HG02884 (cell line): Measurements from ENCODE around the gene HEXD.
A peak's percentile ranks its signal among the peaks of the same experiment; 100 is the strongest.
"Not testable (repeated sequence)": the region's sequence is repeated elsewhere in the genome, so short reads cannot be mapped to it uniquely, and the experiment has no call there.

ENCODE experiments used
- ATAC-seq: cut with Tn5 transposase; IDR thresholded peaks from one replicate; pipeline ENCODE4 v1.9.1; 2021; ENCODE audit warnings: mild to moderate bottlenecking, moderate library complexity; ENCODE audit not compliant: unreplicated experiment

HEXD gene

GRCh38 chr17:82439829-82440365 is 21.8 kb downstream of the HEXD start:
- ATAC-seq = no peak

GRCh38 chr17:82440469-82440981 is 22.4 kb downstream of the HEXD start:
- no peak for ATAC-seq

- no peak for ATAC-seq
These were observed 23.0 kb downstream of the HEXD start for GRCh38 chr17:82440991-82441627.

GRCh38 chr17:82441691-82442487 is 23.7 kb downstream of the HEXD start:
- no peak for ATAC-seq

- no peak for ATAC-seq
These were observed 24.7 kb downstream of the HEXD start for GRCh38 chr17:82442643-82443464.

- no peak for ATAC-seq
These were observed 25.5 kb downstream of the HEXD start for GRCh38 chr17:82443465-82444283.

- ATAC-seq = no peak
These were observed 26.2 kb downstream of the HEXD start for GRCh38 chr17:82444284-82444893.

GRCh38 chr17:82444941-82445521 is 26.9 kb downstream of the HEXD start:
- ATAC-seq = no peak

- ATAC-seq = no peak
These were observed 27.4 kb downstream of the HEXD start for GRCh38 chr17:82445542-82445941.

- no peak for ATAC-seq
These were observed 28.0 kb downstream of the HEXD start for GRCh38 chr17:82446124-82446523.

GRCh38 chr17:82446649-82447048 is 28.5 kb downstream of the HEXD start:
- no peak for ATAC-seq

- ATAC-seq = no peak
These were observed 29.7 kb downstream of the HEXD start for GRCh38 chr17:82447876-82448275.

- ATAC-seq = no peak
These were observed 31.2 kb downstream of the HEXD start for GRCh38 chr17:82449131-82449882.

GRCh38 chr17:82449883-82450356 is 31.8 kb downstream of the HEXD start:
- ATAC-seq = no peak

GRCh38 chr17:82450357-82451106 is 32.4 kb downstream of the HEXD start, which contains the start of gene CYBC1:
Gene CYBC1 (minus strand): TSS chr17:82450752. CDS start chr17:82449254, 1,498 bp downstream.
- peak; percentile 58 for ATAC-seq

GRCh38 chr17:82452162-82452561 is 34.0 kb downstream of the HEXD start:
- no peak for ATAC-seq

- ATAC-seq = not testable (repeated sequence)
These were observed 35.0 kb downstream of the HEXD start for GRCh38 chr17:82453151-82453550.

- ATAC-seq = not testable (repeated sequence)
These were observed 35.6 kb downstream of the HEXD start for GRCh38 chr17:82453706-82454105.
